Urinary bladder (tissue), 4 donors: Measurements from ENCODE around the gene TMEM218. TPM values are rescaled to one million over a fixed set of nuclear protein-coding genes. Genes with fewer than 3 reads are reported as not detected.

ENCODE experiments used
- DNase-seq: peaks from one replicate; pipeline ENCODE4 v3.0.0-alpha.2; 2015; ENCODE audit errors: extremely low spot score
- H3K27ac ChIP-seq: one replicate; pipeline ENCODE4 v1.5.1; 2013; ENCODE audit warnings: low read depth, mild to moderate bottlenecking, moderate library complexity
- H3K36me3 ChIP-seq: one replicate; pipeline ENCODE4 v1.6.1; 2013; ENCODE audit warnings: mild to moderate bottlenecking, moderate library complexity; ENCODE audit not compliant: insufficient read depth
- H3K4me1 ChIP-seq: one replicate; pipeline ENCODE4 v1.6.1; 2013; ENCODE audit warnings: mild to moderate bottlenecking, moderate library complexity; ENCODE audit not compliant: insufficient read depth
- H3K4me3 ChIP-seq: one replicate; pipeline ENCODE4 v1.5.1; 2013; ENCODE audit warnings: low read depth, low read length
- WGBS: extraction: QIAGEN DNeasy Blood & Tissue Kit; methylation state at CpG from one replicate; pipeline ENCODE4 v1.1.7; 2013; 5-methylcytosine and 5-hydroxymethylcytosine counted together
- polyA plus RNA-seq: library from polyadenylated mRNA; stranded (reverse); fragments of 200-250 nt; gene quantifications from one replicate; pipeline ENCODE4 v1.2.3, GENCODE V29; 2013
- total RNA-seq: library from RNA; depleted of rRNA; stranded (reverse); fragments of >200 nt; gene quantifications from one replicate; pipeline ENCODE4 v1.2.3, GENCODE V29; 2014
- donor health status: healthy with polysubstance abuse.
- donor health status: healthy.

TMEM218 gene
- total and polyA plus RNA-seq, 2 donors, result 35.3 to 38.5 TPM

GRCh38 chr11:125117429-125117828 is 6.0 kb upstream of the TMEM218 start:
- DNase-seq, result no peak
- no peaks in the 10 kb centered on the region for H3K36me3 ChIP-seq
- H3K27ac ChIP-seq, result no peak overlapping the region
- 71% methylated on average over 4 of the region's 4 CpGs for WGBS
- H3K4me1 ChIP-seq, result no peaks in the 10 kb centered on the region
- H3K4me3 ChIP-seq, result no peak overlapping the region

- no peaks in the 10 kb centered on the region for H3K4me1 ChIP-seq
- H3K36me3 ChIP-seq, result no peaks in the 10 kb centered on the region
- no peak overlapping the region for H3K4me3 ChIP-seq
- no peak for DNase-seq
- WGBS, result 71% methylated on average over 8 of the region's 8 CpGs
- no peak overlapping the region for H3K27ac ChIP-seq
Observed at GRCh38 chr11:125114518-125114917, 3.1 kb upstream of the TMEM218 start.

- no peaks in the 10 kb centered on the region for H3K36me3 ChIP-seq
- 82% methylated on average over 9 of the region's 9 CpGs for WGBS
- no peak for DNase-seq
- H3K27ac ChIP-seq, result no peak overlapping the region
- H3K4me1 ChIP-seq, result no peaks in the 10 kb centered on the region
- H3K4me3 ChIP-seq, result no peak overlapping the region
Observed at GRCh38 chr11:125112208-125112604, 780 bp upstream of the TMEM218 start.

GRCh38 chr11:125111001-125111342 is 454 bp downstream of the TMEM218 start:
- WGBS, result under 1% methylated on average over 9 of the region's 9 CpGs
- H3K27ac ChIP-seq, result no peak overlapping the region
- H3K36me3 ChIP-seq, result no peaks in the 10 kb centered on the region
- H3K4me1 ChIP-seq, result no peaks in the 10 kb centered on the region
- no peak for DNase-seq
- H3K4me3 ChIP-seq, result peak overlapping the region; percentile 55

GRCh38 chr11:125110506-125110905 is 920 bp downstream of the TMEM218 start:
- H3K4me1 ChIP-seq, result no peaks in the 10 kb centered on the region
- no peak overlapping the region for H3K27ac ChIP-seq
- DNase-seq, result no peak
- H3K36me3 ChIP-seq, result no peaks in the 10 kb centered on the region
- 55% methylated on average over 4 of the region's 4 CpGs for WGBS
- no peak overlapping the region for H3K4me3 ChIP-seq

GRCh38 chr11:125108469-125108868 is 3.0 kb downstream of the TMEM218 start:
- no peaks in the 10 kb centered on the region for H3K36me3 ChIP-seq
- 45% methylated on average over 3 of the region's 3 CpGs for WGBS

GRCh38 chr11:125105926-125106325 is 5.5 kb downstream of the TMEM218 start:
- no peak overlapping the region for H3K27ac ChIP-seq
- no peaks in the 10 kb centered on the region for H3K4me1 ChIP-seq
- DNase-seq, result no peak
- no peak overlapping the region for H3K4me3 ChIP-seq
- 94% methylated on average over 1 of the region's 1 CpG for WGBS
- H3K36me3 ChIP-seq, result no peaks in the 10 kb centered on the region

More at GRCh38 chr11:125108469-125108868, 3.0 kb downstream of the TMEM218 start:
- H3K27ac ChIP-seq, result no peak overlapping the region
- no peak for DNase-seq
- no peaks in the 10 kb centered on the region for H3K4me1 ChIP-seq
- no peak overlapping the region for H3K4me3 ChIP-seq

- WGBS, result 94% methylated on average over 7 of the region's 7 CpGs
- Histone ChIP-seq H3K4me3 (no peak overlapping the region), H3K4me1 (no peaks in the 10 kb centered on the region), H3K27ac (no peak overlapping the region), H3K36me3 (no peaks in the 10 kb centered on the region)
- no peak for DNase-seq
Observed at GRCh38 chr11:125102510-125102909, 8.9 kb downstream of the TMEM218 start.

GRCh38 chr11:125102025-125102424 is 9.4 kb downstream of the TMEM218 start:
- DNase-seq, result no peak
- Histone ChIP-seq H3K4me3 (no peak overlapping the region), H3K4me1 (no peaks in the 10 kb centered on the region), H3K27ac (no peak overlapping the region), H3K36me3 (no peaks in the 10 kb centered on the region)
- 84% methylated on average over 19 of the region's 19 CpGs for WGBS

- H3K4me3 ChIP-seq, result no peak overlapping the region
- no peaks in the 10 kb centered on the region for H3K36me3 ChIP-seq
- 42% methylated on average over 3 of the region's 3 CpGs for WGBS
Observed at GRCh38 chr11:125101596-125101995, 9.8 kb downstream of the TMEM218 start.

GRCh38 chr11:125100136-125100535 is 11.3 kb downstream of the TMEM218 start:
- WGBS, result 89% methylated on average over 2 of the region's 2 CpGs
- Histone ChIP-seq H3K4me3 (no peak overlapping the region), H3K4me1 (no peaks in the 10 kb centered on the region), H3K27ac (no peak overlapping the region), H3K36me3 (no peaks in the 10 kb centered on the region)
- no peak for DNase-seq

More at GRCh38 chr11:125101596-125101995, 9.8 kb downstream of the TMEM218 start:
- no peak for DNase-seq
- no peaks in the 10 kb centered on the region for H3K4me1 ChIP-seq
- no peak overlapping the region for H3K27ac ChIP-seq

GRCh38 chr11:125094731-125095130 is 16.7 kb downstream of the TMEM218 start:
- DNase-seq, result no peak
- Histone ChIP-seq H3K4me3 (no peak overlapping the region), H3K27ac (no peak overlapping the region), H3K36me3 (no peaks in the 10 kb centered on the region), H3K4me1 (no peaks in the 10 kb centered on the region)
- WGBS, result 98% methylated on average over 2 of the region's 2 CpGs

- no peak overlapping the region for H3K4me3 ChIP-seq
- H3K36me3 ChIP-seq, result no peaks in the 10 kb centered on the region
- H3K4me1 ChIP-seq, result no peaks in the 10 kb centered on the region
- H3K27ac ChIP-seq, result no peak overlapping the region
- WGBS, result 73% methylated on average over 4 of the region's 4 CpGs
- no peak for DNase-seq
Observed at GRCh38 chr11:125093502-125093901, 17.9 kb downstream of the TMEM218 start.

- WGBS, result 85% methylated on average over 6 of the region's 6 CpGs
- Histone ChIP-seq H3K4me3 (no peak overlapping the region), H3K27ac (no peak overlapping the region), H3K36me3 (no peaks in the 10 kb centered on the region), H3K4me1 (no peaks in the 10 kb centered on the region)
- DNase-seq, result no peak
Observed at GRCh38 chr11:125092669-125093068, 18.8 kb downstream of the TMEM218 start.
